OCI-LY1 (cell line): ENCODE measurements around the gene SLC35F2.
"Not testable (repeated sequence)": the region's sequence is repeated elsewhere in the genome, so short reads cannot be mapped to it uniquely, and the experiment has no call there.

Source experiments
- CTCF ChIP-seq: fragments of 200-600 bp; sonication (generic), shearing (Covaris generic); IDR thresholded peaks from 2 replicates; pipeline ENCODE4 v1.5.1; 2017; ENCODE audit warnings: mild to moderate bottlenecking, antibody characterized with exemption, low read length, moderate library complexity, mixed read lengths
- EZH2 ChIP-seq: fragments of 200-600 bp; sonication (generic), shearing (Covaris generic); IDR thresholded peaks from 2 replicates; pipeline ENCODE4 v1.8.0; 2017; ENCODE audit warnings: borderline replicate concordance, mixed run types, mild to moderate bottlenecking, antibody characterized with exemption, low read length, moderate library complexity, mixed read lengths

GRCh38 chr11:107833926-107834325 is 24.7 kb downstream of the SLC35F2 start:
- TF ChIP-seq CTCF, EZH2: not testable (repeated sequence)
